ENCODE data around the gene HECTD3. TPM values are rescaled to one million over a fixed set of nuclear protein-coding genes. Genes with fewer than 3 reads are reported as not detected.

Gene HECTD3
- total RNA-seq, 2 donors from 2014 or later: 39.2 to 45.5 TPM

DNA sequence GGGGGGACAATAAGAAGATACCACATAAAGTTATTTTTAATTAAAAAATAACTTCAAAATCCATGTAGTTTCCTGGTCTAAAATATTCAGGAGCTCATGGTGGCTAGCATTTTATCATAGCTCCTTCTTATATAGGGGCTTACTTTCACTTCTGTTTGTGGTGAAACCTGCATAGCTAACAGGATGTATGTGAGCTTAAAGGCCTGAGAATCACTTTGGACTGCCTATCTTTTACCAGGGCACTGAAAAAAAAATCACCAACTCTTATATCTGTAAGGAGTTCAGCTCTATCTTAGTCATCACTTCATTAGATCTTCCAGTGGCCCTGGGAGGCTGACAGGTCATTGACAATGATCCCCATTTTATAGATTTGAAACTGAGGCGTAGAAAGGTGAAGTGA is 22.2 kb upstream of the HECTD3 start:
- Mint-ChIP-seq H3K4me3 (no peak overlapping the region), H3K36me3 (ENCODE audit: low read depth) (peaks cover 7% of the 10 kb centered on the region), H3K27ac (no peak overlapping the region), H3K4me1 (peaks cover 2% of the 10 kb centered on the region), H3K27me3 (no peaks in the 10 kb centered on the region)
- H3K9me3 ChIP-seq (ENCODE audit: control insufficient read depth, low read length, poor library complexity, severe bottlenecking): no peaks in the 10 kb centered on the region
- DNase-seq (no peak), ATAC-seq (no peak)

DNA sequence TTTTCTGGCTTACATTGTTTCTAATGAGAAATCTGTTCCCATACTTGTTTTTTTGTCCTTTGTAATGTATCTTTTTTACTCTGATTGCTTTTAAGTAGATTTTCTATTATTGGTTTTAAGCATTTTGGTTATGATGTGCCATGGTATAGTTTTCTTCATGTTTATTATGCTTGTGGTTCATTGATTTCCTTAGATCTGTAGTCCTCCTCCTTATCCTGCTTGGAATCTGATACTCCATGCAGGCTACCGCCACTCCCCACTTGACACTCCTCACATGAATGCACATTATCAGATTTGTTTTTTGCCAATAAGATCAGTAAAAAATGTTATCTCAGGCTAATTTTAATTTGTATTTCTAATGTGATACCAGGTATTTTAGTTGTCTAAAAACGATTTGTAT is 21.7 kb upstream of the HECTD3 start:
- no peak overlapping the region for H3K27ac Mint-ChIP-seq
- no peak overlapping the region for H3K4me3 Mint-ChIP-seq
- H3K36me3 Mint-ChIP-seq (ENCODE audit: low read depth): peaks cover 4% of the 10 kb centered on the region
- no peaks in the 10 kb centered on the region for H3K9me3 ChIP-seq (ENCODE audit: control insufficient read depth, low read length, poor library complexity, severe bottlenecking)
- no peaks in the 10 kb centered on the region for H3K27me3 Mint-ChIP-seq
- ATAC-seq (no peak), DNase-seq (no peak)
- no peaks in the 10 kb centered on the region for H3K4me1 Mint-ChIP-seq

DNA sequence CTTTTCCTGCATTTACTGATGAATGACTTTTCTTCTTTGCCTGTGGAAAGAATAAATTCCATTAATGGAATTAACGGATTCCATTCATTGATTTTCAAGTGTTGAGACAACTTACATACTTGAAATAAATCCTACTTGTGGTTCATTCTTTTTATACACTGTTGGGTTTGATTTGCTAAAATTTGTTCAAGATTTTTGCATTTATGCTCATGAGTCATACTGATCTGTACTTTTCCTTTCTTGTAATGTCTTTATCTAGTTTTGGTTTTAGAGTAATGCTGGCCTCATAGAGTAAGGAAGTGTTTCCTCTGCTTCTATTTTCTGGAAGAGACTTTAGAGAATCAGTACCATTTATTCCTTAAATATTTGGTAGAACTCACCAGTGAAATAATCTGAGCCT is 15.3 kb upstream of the HECTD3 start:
- Mint-ChIP-seq H3K27ac (no peak overlapping the region), H3K4me1 (peaks cover 2% of the 10 kb centered on the region), H3K27me3 (no peaks in the 10 kb centered on the region), H3K4me3 (no peak overlapping the region), H3K36me3 (ENCODE audit: low read depth) (peaks cover 3% of the 10 kb centered on the region)
- ATAC-seq (no peak), DNase-seq (no peak)
- H3K9me3 ChIP-seq (ENCODE audit: control insufficient read depth, low read length, poor library complexity, severe bottlenecking): no peaks in the 10 kb centered on the region

DNA sequence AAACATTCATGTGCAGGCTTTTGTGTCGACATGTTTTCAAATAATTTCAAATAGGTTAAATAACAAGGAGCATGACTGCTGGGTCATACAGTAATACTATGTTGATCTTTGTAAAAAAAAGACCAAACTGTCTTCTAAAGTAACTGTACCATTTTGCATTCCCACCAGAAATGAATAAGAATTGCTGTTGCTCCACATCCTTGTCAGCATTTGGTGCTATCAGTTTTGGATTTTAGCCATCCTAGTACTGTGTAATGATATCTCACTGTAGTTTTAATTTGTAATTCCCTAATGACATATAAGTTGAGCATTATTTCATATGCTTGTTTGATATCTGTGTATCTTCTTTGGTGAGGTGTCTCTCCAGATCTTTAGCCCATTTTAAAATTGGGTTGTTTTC is 12.5 kb upstream of the HECTD3 start:
- Mint-ChIP-seq H3K27me3 (no peaks in the 10 kb centered on the region), H3K27ac (no peak overlapping the region), H3K36me3 (ENCODE audit: low read depth) (no peaks in the 10 kb centered on the region), H3K4me3 (no peak overlapping the region), H3K4me1 (peaks cover 4% of the 10 kb centered on the region)
- H3K9me3 ChIP-seq (ENCODE audit: control insufficient read depth, low read length, poor library complexity, severe bottlenecking): no peaks in the 10 kb centered on the region
- DNase-seq (no peak), ATAC-seq (no peak)

DNA sequence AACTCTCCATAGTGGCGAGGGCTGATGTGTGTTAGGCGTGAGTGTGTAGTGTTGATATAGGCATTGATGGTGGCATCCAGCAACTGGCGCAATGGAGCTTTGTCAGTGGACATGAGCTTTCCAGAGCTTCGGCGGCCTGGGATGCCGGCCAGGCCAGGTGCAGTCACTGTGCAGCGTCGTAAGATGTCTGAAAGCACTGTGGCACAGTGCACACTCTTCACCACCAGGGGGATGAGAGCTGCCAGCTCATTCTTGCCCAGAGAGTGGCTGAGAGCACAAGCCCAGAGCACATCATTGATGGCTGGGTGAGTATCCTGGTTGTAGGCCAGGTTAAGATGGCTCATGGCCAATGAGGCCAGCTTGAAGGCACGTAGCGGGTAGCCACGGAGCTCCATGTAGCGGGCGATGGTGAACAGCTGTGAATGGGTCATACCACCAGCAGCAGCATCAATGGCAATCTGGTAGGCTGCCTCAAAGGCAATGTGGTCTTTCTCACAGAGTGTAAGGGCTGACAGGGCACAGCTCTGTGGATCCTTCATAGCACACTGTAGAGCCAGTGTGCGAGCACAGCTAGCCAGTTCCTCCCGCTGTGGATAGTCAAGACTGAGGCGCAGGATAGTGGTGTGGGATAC is 7.6 kb upstream of the HECTD3 start:
- DNase-seq (peak in 2 of 3 donors; percentile 25 to 50), ATAC-seq (peak; percentile 89)
- Mint-ChIP-seq H3K27me3 (no peaks in the 10 kb centered on the region), H3K4me1 (peaks cover 13% of the 10 kb centered on the region), H3K36me3 (ENCODE audit: low read depth) (peaks cover 4% of the 10 kb centered on the region), H3K4me3 (no peak overlapping the region), H3K27ac (no peak overlapping the region)
- no peaks in the 10 kb centered on the region for H3K9me3 ChIP-seq (ENCODE audit: control insufficient read depth, low read length, poor library complexity, severe bottlenecking)

DNA sequence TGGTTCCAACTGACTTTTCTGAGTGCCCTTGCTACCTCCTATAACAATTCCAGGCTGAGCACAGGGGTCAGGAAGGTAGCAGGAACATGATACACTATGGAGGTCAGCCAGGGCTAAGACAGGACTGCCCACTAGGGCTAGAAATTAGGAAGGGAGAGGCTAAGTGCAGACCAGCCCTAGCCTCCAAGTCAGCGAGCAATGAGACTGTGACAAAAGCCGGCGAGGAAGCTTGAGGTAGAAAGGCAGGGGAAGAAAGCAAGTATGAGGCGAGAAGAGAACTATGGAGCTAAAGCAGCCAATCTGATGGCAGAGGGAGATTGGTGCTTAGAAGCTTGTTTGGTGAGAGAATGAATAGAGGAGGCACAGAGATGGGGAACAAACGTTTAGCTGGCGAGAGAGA is 5.6 kb upstream of the HECTD3 start:
- Mint-ChIP-seq H3K36me3 (ENCODE audit: low read depth) (peaks cover 4% of the 10 kb centered on the region), H3K27me3 (no peaks in the 10 kb centered on the region), H3K4me3 (no peak overlapping the region), H3K27ac (no peak overlapping the region), H3K4me1 (peaks cover 25% of the 10 kb centered on the region)
- DNase-seq (no peak), ATAC-seq (no peak)
- H3K9me3 ChIP-seq (ENCODE audit: control insufficient read depth, low read length, poor library complexity, severe bottlenecking): no peaks in the 10 kb centered on the region

DNA sequence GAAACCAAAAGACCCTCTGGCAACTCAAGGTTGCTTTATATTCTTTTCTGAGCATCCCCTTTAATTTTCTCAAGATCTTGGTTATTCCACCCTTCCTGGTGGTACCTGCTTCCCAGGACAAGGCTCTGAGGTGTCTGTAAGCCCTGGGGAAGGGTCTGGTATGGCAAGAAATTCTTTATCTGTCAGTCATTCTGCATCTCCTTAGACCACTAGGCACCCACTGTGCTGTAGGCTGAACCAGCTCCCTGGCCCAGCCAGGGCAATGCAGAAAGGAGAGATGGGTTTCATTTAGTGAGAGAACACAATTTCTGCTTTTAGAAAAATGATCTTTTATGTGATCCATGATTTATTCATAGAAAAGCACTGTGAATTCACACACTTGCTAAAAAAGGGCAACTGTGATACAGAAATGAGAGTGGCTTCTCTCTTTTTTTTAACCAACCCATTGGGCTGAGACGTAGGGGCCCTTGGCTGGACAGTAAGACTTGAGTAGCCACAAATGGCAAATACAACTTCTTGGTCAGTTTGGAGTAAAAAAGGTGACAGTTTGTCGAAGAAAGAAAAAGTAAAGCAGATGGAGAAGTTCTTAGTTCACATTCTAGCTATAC is 5.1 kb upstream of the HECTD3 start:
- H3K4me1 Mint-ChIP-seq: peaks cover 31% of the 10 kb centered on the region
- H3K27ac Mint-ChIP-seq: no peak overlapping the region
- no peak for ATAC-seq
- no peaks in the 10 kb centered on the region for H3K9me3 ChIP-seq (ENCODE audit: control insufficient read depth, low read length, poor library complexity, severe bottlenecking)
- no peaks in the 10 kb centered on the region for H3K27me3 Mint-ChIP-seq
- H3K4me3 Mint-ChIP-seq: no peak overlapping the region
- no peak for DNase-seq
- H3K36me3 Mint-ChIP-seq (ENCODE audit: low read depth): peaks cover 4% of the 10 kb centered on the region

DNA sequence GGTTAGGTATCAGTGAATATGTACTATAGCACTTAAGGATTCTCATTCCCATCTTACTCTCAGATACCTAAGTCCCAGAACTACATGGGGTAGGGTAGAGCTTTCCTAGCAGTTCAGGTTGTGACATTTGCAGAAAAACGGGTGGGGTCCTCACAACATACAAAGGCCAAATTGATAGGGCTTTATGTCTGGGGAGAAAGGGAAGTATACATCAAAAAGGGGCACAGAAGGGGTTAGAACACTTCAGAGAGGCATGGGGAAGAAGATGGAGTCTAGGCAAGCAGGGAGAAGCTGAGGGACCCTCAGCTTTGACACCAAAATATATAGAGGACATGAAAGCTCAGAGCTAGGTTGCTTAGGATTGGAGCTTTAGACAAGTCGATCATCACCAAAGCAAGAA is 4.6 kb upstream of the HECTD3 start:
- no peak overlapping the region for H3K4me3 Mint-ChIP-seq
- peaks cover 4% of the 10 kb centered on the region for H3K36me3 Mint-ChIP-seq (ENCODE audit: low read depth)
- H3K27me3 Mint-ChIP-seq: no peaks in the 10 kb centered on the region
- H3K4me1 Mint-ChIP-seq: peaks cover 31% of the 10 kb centered on the region
- ATAC-seq: no peak
- H3K27ac Mint-ChIP-seq: no peak overlapping the region
- no peak for DNase-seq
- no peaks in the 10 kb centered on the region for H3K9me3 ChIP-seq (ENCODE audit: control insufficient read depth, low read length, poor library complexity, severe bottlenecking)

DNA sequence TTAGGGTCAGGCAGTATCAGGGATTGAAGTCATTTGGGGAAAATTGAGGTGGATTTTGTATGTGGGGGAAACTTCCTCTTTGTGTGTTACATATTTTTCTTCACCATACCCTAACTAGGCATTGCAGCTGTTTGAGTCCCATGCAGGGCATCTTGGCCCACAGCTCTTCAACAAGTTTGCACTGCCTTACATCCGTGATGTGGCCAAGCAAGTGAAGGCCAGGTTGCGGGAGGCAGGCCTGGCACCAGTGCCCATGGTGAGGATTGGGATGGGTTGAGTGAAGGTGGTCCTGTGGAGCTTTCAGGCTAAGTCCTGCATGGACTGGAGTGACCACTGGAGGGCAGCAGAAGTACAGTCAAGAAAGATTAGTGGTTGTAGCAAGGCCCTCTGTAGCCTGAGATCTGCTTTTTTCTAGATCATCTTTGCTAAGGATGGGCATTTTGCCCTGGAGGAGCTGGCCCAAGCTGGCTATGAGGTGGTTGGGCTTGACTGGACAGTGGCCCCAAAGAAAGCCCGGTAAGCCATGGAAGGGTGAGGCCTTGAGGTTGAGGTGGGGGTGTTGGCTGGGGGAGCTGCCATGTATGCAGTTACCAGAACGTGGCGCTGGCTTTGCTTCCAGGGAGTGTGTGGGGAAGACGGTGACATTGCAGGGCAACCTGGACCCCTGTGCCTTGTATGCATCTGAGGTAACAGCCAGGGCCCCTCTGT is 3.4 kb upstream of the HECTD3 start:
- ATAC-seq: peak; percentile 34
- Mint-ChIP-seq H3K4me3 (peak overlapping the region; percentile 75), H3K36me3 (ENCODE audit: low read depth) (peaks cover 4% of the 10 kb centered on the region), H3K4me1 (peaks cover 41% of the 10 kb centered on the region), H3K27me3 (no peaks in the 10 kb centered on the region), H3K27ac (peak overlapping the region; percentile 39)
- no peaks in the 10 kb centered on the region for H3K9me3 ChIP-seq (ENCODE audit: control insufficient read depth, low read length, poor library complexity, severe bottlenecking)
- DNase-seq: peak; percentile 49 to 76 (median 60)

DNA sequence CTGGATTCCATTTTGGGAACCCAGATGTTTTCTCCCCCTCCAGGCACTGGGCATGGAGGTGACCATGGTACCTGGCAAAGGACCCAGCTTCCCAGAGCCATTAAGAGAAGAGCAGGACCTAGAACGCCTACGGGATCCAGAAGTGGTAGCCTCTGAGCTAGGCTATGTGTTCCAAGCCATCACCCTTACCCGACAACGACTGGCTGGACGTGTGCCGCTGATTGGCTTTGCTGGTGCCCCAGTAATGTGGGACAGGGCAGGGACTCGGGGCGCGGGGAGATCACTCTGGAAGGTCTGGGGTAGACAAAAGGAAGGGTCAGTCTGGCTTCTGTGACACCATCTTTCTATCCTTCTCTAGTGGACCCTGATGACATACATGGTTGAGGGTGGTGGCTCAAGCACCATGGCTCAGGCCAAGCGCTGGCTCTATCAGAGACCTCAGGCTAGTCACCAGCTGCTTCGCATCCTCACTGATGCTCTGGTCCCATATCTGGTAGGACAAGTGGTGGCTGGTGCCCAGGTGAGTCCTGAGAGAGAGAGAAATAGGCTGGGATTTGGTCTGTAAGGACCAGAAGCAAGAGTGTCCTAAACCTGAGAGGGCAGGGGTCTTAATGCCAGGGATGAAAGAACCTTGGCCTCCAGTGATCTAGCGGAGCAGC is 2.6 kb upstream of the HECTD3 start:
- Mint-ChIP-seq H3K27ac (peak overlapping the region; percentile 95), H3K4me3 (peak overlapping the region; percentile 96), H3K36me3 (ENCODE audit: low read depth) (peaks cover 4% of the 10 kb centered on the region), H3K4me1 (peaks cover 45% of the 10 kb centered on the region), H3K27me3 (no peaks in the 10 kb centered on the region)
- no peaks in the 10 kb centered on the region for H3K9me3 ChIP-seq (ENCODE audit: control insufficient read depth, low read length, poor library complexity, severe bottlenecking)
- DNase-seq: no peak
- no peak for ATAC-seq

DNA sequence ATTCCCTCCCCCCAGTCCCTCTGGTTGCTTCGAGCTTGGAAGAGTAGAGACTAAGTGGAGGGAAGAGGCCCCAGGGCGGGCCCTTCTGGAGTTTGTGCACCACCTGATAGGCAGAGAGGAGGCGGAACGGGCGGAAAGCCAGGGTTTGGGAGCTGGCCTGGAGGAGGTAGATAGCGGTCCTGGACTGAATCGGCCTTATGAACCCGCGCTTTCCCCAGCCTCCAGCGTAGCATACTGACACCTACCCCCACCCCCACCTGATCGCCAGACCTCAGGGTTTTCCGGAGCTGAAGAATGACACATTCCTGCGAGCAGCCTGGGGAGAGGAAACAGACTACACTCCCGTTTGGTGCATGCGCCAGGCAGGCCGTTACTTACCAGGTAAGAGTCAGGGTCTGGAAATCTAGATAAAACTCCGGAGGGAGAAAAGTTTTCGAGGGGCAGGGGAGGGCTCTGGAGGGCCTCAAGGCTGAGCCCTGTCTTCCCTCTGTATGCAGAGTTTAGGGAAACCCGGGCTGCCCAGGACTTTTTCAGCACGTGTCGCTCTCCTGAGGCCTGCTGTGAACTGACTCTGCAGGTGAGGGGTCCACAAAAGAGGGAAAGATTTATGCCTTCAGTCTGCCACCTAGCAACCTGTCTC is 1.6 kb upstream of the HECTD3 start:
- Mint-ChIP-seq H3K4me3 (peak overlapping the region; percentile 96), H3K36me3 (ENCODE audit: low read depth) (peaks cover 5% of the 10 kb centered on the region), H3K27me3 (no peaks in the 10 kb centered on the region), H3K27ac (peak overlapping the region; percentile 95), H3K4me1 (peaks cover 41% of the 10 kb centered on the region)
- ATAC-seq (no peak), DNase-seq (peak in 1 of 3 donors; percentile 17)
- H3K9me3 ChIP-seq (ENCODE audit: control insufficient read depth, low read length, poor library complexity, severe bottlenecking): no peaks in the 10 kb centered on the region

DNA sequence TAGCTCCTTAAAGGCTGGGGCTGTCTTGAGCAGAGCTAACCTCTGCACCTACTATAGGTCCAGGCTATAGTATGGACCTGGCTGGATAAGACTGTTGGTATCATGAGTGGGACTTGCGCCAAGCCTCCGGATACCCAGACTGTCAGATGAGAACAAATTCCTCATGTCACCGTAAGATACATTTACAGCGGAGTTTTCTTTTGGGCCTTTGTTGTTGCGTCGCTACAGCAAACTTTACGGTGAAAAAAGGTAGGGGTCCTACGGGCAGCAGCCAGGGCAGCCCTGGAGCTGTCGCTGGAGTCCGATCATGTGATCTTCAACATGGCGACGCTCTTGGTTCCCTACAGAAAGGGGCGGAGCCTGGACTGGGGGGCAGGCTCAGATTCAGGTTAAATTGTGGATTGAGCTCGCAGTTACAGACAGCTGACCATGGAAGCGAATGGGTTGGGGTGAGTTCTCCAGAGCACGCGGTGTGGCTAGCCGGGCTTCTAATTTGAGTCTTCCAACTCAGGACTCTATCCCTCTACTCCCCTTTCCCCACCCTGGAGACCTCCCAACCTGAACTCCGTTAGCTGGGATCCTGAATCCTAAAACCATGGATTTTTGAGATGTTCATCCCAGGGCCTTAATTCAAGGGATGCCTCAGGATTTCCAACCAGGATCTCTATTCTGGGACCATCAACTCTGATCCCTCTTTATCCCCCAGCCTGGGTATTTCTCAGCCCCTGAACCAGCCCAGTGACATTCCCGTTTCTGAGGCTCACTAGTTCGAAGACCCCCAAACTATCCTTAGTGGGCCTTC is 914 bp upstream of the HECTD3 start, which contains the start of gene UROD:
Gene UROD (plus strand): TSS at position 418 of the 802 bp plus-strand sequence. CDS start 12 bp downstream, at position 430.
- Mint-ChIP-seq H3K4me3 (peak within 1 kb of the TSS; percentile 96), H3K4me1 (peaks cover 41% of the 10 kb centered on the region), H3K36me3 (ENCODE audit: low read depth) (peaks cover 8% of the 10 kb centered on the region), H3K27ac (peak within 1 kb of the TSS; percentile 95), H3K27me3 (no peaks in the 10 kb centered on the region)
- H3K9me3 ChIP-seq (ENCODE audit: control insufficient read depth, low read length, poor library complexity, severe bottlenecking): no peaks in the 10 kb centered on the region
- peak; percentile 71 to 78 (median 78) for DNase-seq
- ATAC-seq: peak; percentile 87

Measured in T-helper 17 cell (primary cell).